Liver (tissue), 9 donors: Measurements from ENCODE around the gene VAV3. TPM values are rescaled to one million over a fixed set of nuclear protein-coding genes. Genes with fewer than 3 reads are reported as not detected.

Source experiments
- DNase-seq: peaks from one replicate; pipeline ENCODE4 v3.0.0-alpha.2; 2017; ENCODE audit warnings: low spot score
- H3K27ac ChIP-seq, 2 donors: one replicate each; pipeline ENCODE4 v1.7.0; 2013; ENCODE audit warnings: inconsistent platforms in 2 of 2, low read length in 2 of 2, control low read depth in 1 of 2, low read depth in 1 of 2, mild to moderate bottlenecking in 1 of 2
- H3K27me3 ChIP-seq, 4 donors: one replicate each; pipeline versions ENCODE4 v1.6.1 to v1.7.0; 2013; ENCODE audit warnings: low read length in 3 of 4, inconsistent platforms in 1 of 4, mild to moderate bottlenecking in 1 of 4, moderate library complexity in 1 of 4; ENCODE audit not compliant: control insufficient read depth in 4 of 4, insufficient read depth in 4 of 4
- H3K36me3 ChIP-seq, 4 donors: one replicate each; pipeline versions ENCODE4 v1.6.1 to v1.7.0; 2013; ENCODE audit warnings: low read length in 3 of 4, mild to moderate bottlenecking in 3 of 4, low read depth in 1 of 4, moderate library complexity in 1 of 4; ENCODE audit not compliant: control insufficient read depth in 4 of 4, insufficient read depth in 3 of 4
- H3K4me1 ChIP-seq, 4 donors: one replicate each; pipeline versions ENCODE4 v1.6.1 to v1.7.0; 2013; ENCODE audit warnings: low read length in 3 of 4, mild to moderate bottlenecking in 3 of 4, moderate library complexity in 1 of 4; ENCODE audit not compliant: control insufficient read depth in 4 of 4, insufficient read depth in 4 of 4
- H3K4me3 ChIP-seq, 3 donors: one replicate each; pipeline versions ENCODE4 v1.6.1 to v1.7.0; 2013; ENCODE audit warnings: low read length in 3 of 3, control low read depth in 1 of 3, low read depth in 1 of 3, mild to moderate bottlenecking in 1 of 3
- H3K9ac ChIP-seq, 2 donors: one replicate each; pipeline ENCODE4 v1.7.0; 2013; ENCODE audit warnings: low read length in 2 of 2, mild to moderate bottlenecking in 2 of 2, moderate library complexity in 2 of 2, control low read depth in 1 of 2, low read depth in 1 of 2
- H3K9me3 ChIP-seq, 4 donors: one replicate each; pipeline versions ENCODE4 v1.6.1 to v1.7.0; 2013; ENCODE audit warnings: low read length in 3 of 4; ENCODE audit not compliant: control insufficient read depth in 4 of 4
- FOXA1 ChIP-seq: IDR thresholded peaks from 2 replicates; pipeline ENCODE4 v1.6.1; 2016; ENCODE audit warnings: antibody characterized with exemption
- FOXA2 ChIP-seq: IDR thresholded peaks from 2 replicates; pipeline ENCODE4 v1.6.1; 2016; ENCODE audit warnings: antibody characterized with exemption
- GABPA ChIP-seq, 2 donors: IDR thresholded peaks in 1 of 2; conservative IDR thresholded peaks in 1 of 2; 2 replicates each; pipeline ENCODE4 v1.6.1; 2016; ENCODE audit warnings: antibody characterized with exemption in 2 of 2, mild to moderate bottlenecking in 1 of 2, moderate library complexity in 1 of 2
- HNF4G ChIP-seq: IDR thresholded peaks from 2 replicates; pipeline ENCODE4 v1.6.1; 2016; ENCODE audit warnings: antibody characterized with exemption
- MAX ChIP-seq: IDR thresholded peaks from 2 replicates; pipeline ENCODE4 v1.6.1; 2016; ENCODE audit warnings: antibody characterized with exemption
- NR2F2 ChIP-seq: IDR thresholded peaks from 2 replicates; pipeline ENCODE4 v1.6.1; 2016; ENCODE audit warnings: antibody characterized with exemption
- RAD21 ChIP-seq, 2 donors: IDR thresholded peaks; 2 replicates each; pipeline ENCODE4 v1.6.1; 2016; ENCODE audit warnings: antibody characterized with exemption in 2 of 2, mild to moderate bottlenecking in 2 of 2
- SP1 ChIP-seq: IDR thresholded peaks from 2 replicates; pipeline ENCODE4 v1.6.1; 2018; ENCODE audit warnings: antibody characterized with exemption, mild to moderate bottlenecking
- TAF1 ChIP-seq: conservative IDR thresholded peaks from 2 replicates; pipeline ENCODE4 v1.6.1; 2016; ENCODE audit warnings: antibody characterized with exemption, mild to moderate bottlenecking
- YY1 ChIP-seq: IDR thresholded peaks from 2 replicates; pipeline ENCODE4 v1.6.1; 2016; ENCODE audit warnings: antibody characterized with exemption, mild to moderate bottlenecking
- WGBS: extraction: QIAGEN DNeasy Blood & Tissue Kit; methylation state at CpG from one replicate; pipeline ENCODE4 v1.1.7; 2013; 5-methylcytosine and 5-hydroxymethylcytosine counted together
- polyA plus RNA-seq, 2 donors: library from polyadenylated mRNA; stranded (reverse) in 1 of 2; unstranded in 1 of 2; fragments of 200-250 nt in 1 of 2; fragments of >200 nt in 1 of 2; fragmentation: Nextera tagmentation in 1 of 2; extraction: Ambion mirVana in 1 of 2; gene quantifications; one replicate each; pipeline versions ENCODE4 v1.2.1 to v1.2.3, GENCODE V29; 2013 to 2015
- total RNA-seq, 2 donors: library from RNA; depleted of rRNA; stranded (reverse); fragments of >200 nt; gene quantifications; one replicate each; pipeline ENCODE4 v1.2.3, GENCODE V29; 2014
- TF ChIP-seq, protein P1 (sequence below): IDR thresholded peaks from 2 replicates; pipeline ENCODE4 v1.6.1; 2016; ENCODE audit warnings: antibody characterized with exemption
- TF ChIP-seq, protein P2 (sequence below): IDR thresholded peaks from 2 replicates; pipeline ENCODE4 v1.6.1; 2016; ENCODE audit warnings: antibody characterized with exemption
- donor health status: healthy.
- donor health status: healthy.
- donor health status: healthy.
- donor health status: healthy.
- donor health status: healthy.

Gene VAV3
- total and polyA plus RNA-seq, 4 donors: 0.46 to 4.8 (median 2.7) TPM

GRCh38 chr1:107622535-107622934 is 342.4 kb downstream of the VAV3 start:
- no peaks in the 10 kb centered on the region for H3K27me3 ChIP-seq
- no peaks in the 10 kb centered on the region for H3K4me1 ChIP-seq
- no peak overlapping the region for H3K27ac ChIP-seq
- H3K9ac ChIP-seq: no peak overlapping the region
- DNase-seq: no peak
- no peaks in the 10 kb centered on the region for H3K36me3 ChIP-seq
- no peak overlapping the region for H3K4me3 ChIP-seq
- WGBS: 79% methylated on average over 4 of the region's 4 CpGs
- TF ChIP-seq HNF4G: no peak
- TF ChIP-seq GABPA (IDR thresholded peaks at IDR 0.05 in 1 of 2, conservative IDR thresholded peaks at IDR 0.05 in 1 of 2): no peak
- no peak for TF ChIP-seq NR2F2
- TF ChIP-seq, protein P1, sequence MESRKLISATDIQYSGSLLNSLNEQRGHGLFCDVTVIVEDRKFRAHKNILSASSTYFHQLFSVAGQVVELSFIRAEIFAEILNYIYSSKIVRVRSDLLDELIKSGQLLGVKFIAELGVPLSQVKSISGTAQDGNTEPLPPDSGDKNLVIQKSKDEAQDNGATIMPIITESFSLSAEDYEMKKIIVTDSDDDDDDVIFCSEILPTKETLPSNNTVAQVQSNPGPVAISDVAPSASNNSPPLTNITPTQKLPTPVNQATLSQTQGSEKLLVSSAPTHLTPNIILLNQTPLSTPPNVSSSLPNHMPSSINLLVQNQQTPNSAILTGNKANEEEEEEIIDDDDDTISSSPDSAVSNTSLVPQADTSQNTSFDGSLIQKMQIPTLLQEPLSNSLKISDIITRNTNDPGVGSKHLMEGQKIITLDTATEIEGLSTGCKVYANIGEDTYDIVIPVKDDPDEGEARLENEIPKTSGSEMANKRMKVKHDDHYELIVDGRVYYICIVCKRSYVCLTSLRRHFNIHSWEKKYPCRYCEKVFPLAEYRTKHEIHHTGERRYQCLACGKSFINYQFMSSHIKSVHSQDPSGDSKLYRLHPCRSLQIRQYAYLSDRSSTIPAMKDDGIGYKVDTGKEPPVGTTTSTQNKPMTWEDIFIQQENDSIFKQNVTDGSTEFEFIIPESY: no peak
- TF ChIP-seq TAF1: no peak
- no peak for TF ChIP-seq SP1
- no peak for TF ChIP-seq FOXA2
- TF ChIP-seq, protein P2, sequence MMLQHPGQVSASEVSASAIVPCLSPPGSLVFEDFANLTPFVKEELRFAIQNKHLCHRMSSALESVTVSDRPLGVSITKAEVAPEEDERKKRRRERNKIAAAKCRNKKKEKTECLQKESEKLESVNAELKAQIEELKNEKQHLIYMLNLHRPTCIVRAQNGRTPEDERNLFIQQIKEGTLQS: no peak
- no peak for TF ChIP-seq RAD21 (IDR thresholded peaks at IDR 0.05)
- TF ChIP-seq FOXA1: no peak
- H3K9me3 ChIP-seq: no peaks in the 10 kb centered on the region

- H3K27ac ChIP-seq: no peak overlapping the region
- no peak overlapping the region for H3K9ac ChIP-seq
- no peak for DNase-seq
- no peaks in the 10 kb centered on the region for H3K4me1 ChIP-seq
- WGBS: 90% methylated on average over 1 of the region's 1 CpG
- H3K36me3 ChIP-seq: no peaks in the 10 kb centered on the region
- no peak overlapping the region for H3K4me3 ChIP-seq
- no peaks in the 10 kb centered on the region for H3K9me3 ChIP-seq
- TF ChIP-seq MAX (no peak), FOXA1 (no peak), FOXA2 (no peak), YY1 (no peak), RAD21 (IDR thresholded peaks at IDR 0.05) (no peak)
- TF ChIP-seq, protein P1: no peak
- no peaks in the 10 kb centered on the region for H3K27me3 ChIP-seq
These were observed 344.2 kb downstream of the VAV3 start for GRCh38 chr1:107620753-107621152.

GRCh38 chr1:107618539-107618938 is 346.4 kb downstream of the VAV3 start:
- Histone ChIP-seq H3K27ac (no peak overlapping the region), H3K9me3 (no peaks in the 10 kb centered on the region), H3K4me1 (no peaks in the 10 kb centered on the region), H3K36me3 (no peaks in the 10 kb centered on the region), H3K9ac (no peak overlapping the region), H3K27me3 (no peaks in the 10 kb centered on the region), H3K4me3 (no peak overlapping the region)
- DNase-seq: no peak
- no peak for TF ChIP-seq SP1
